Measurements from ENCODE around the gene KRTAP4-12.
"Not testable (repeated sequence)": the region's sequence is repeated elsewhere in the genome, so short reads cannot be mapped to it uniquely, and the experiment has no call there.

Gene KRTAP4-12

DNA sequence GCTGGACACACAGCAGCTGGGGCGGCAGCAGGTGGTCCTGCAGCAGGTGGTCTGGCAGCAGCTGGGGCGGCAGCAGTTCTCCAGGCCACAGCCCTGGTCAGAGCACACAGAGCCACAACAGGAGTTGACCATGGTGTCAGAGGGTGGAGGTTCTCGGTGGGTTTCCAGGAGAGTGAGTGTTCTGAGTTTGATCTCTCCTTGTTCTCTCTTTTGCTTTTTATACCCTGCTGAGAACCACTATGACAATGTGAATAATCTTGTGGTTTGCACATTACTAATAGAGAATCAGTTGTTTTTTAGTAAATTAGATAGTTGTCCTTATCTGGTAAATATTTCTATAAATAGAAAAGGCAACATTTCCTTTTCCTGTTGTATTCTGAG is at the start of gene KRTAP4-12:
KRTAP4-12 (minus strand) TSS at position 192 of the 381 bp plus-strand sequence; CDS start at position 132, 60 bp downstream.
- not testable (repeated sequence) for H3K4me1 ChIP-seq (ENCODE audit: control insufficient read depth in 1 of 2, insufficient read depth in 2 of 2, low read length in 2 of 2); H3K9me3 ChIP-seq (ENCODE audit: control insufficient read depth in 1 of 2, low read length in 2 of 2); H3K27ac ChIP-seq (ENCODE audit: low read depth, low read length); H3K4me3 ChIP-seq (ENCODE audit: low read depth in 1 of 2, low read length in 2 of 2); H3K9ac ChIP-seq (ENCODE audit: low read depth in 1 of 2, low read length in 2 of 2); H3K27me3 ChIP-seq (ENCODE audit: control insufficient read depth in 1 of 2, insufficient read depth in 2 of 2, low read length in 2 of 2); H3K36me3 ChIP-seq (ENCODE audit: control insufficient read depth in 1 of 2, insufficient read depth in 2 of 2, low read length in 2 of 2)

- H3K9me3 ChIP-seq (ENCODE audit: control insufficient read depth in 1 of 2, low read length in 2 of 2) = no peaks in the 10 kb centered on the region
- H3K27ac ChIP-seq (ENCODE audit: low read depth, low read length) = no peak overlapping the region
- no peaks in the 10 kb centered on the region for H3K36me3 ChIP-seq (ENCODE audit: control insufficient read depth in 1 of 2, insufficient read depth in 2 of 2, low read length in 2 of 2)
- H3K4me3 ChIP-seq (ENCODE audit: low read depth in 1 of 2, low read length in 2 of 2) = no peak overlapping the region
- no peak overlapping the region for H3K9ac ChIP-seq (ENCODE audit: low read depth in 1 of 2, low read length in 2 of 2)
- H3K27me3 ChIP-seq (ENCODE audit: control insufficient read depth in 1 of 2, insufficient read depth in 2 of 2, low read length in 2 of 2) = peaks cover 4 to 15% of the 10 kb centered on the region in 2 donors
- H3K4me1 ChIP-seq (ENCODE audit: control insufficient read depth in 1 of 2, insufficient read depth in 2 of 2, low read length in 2 of 2) = no peaks in the 10 kb centered on the region
Measured at GRCh38 chr17:41171886-41172285, 47.9 kb upstream of the KRTAP4-12 start.

DNA sequence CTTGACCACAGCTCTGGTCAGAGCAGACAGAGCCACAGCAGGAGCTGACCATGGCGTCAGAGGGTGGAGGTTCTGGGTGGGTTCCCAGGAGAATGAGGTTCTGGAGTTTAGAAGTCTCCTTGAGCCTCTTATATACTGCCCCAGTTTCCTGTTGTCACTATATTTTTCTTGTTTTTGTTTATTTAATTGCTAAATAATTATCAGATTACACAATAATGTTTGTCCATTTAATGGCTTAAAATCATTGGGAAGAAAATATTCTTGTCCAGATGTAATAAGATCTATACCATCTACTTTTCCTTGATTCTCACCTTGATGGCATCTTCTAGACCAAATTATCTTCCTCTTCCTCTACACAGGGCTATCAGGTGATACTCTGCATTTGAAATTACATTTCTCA is 44.1 kb upstream of the KRTAP4-12 start, which contains the start of gene KRTAP4-3:
KRTAP4-3 (minus strand) TSS at position 101 of the 400 bp plus-strand sequence; CDS start at position 52, 49 bp downstream.
- Histone ChIP-seq H3K9me3 (ENCODE audit: control insufficient read depth in 1 of 2, low read length in 2 of 2) (no peaks in the 10 kb centered on the region), H3K36me3 (ENCODE audit: control insufficient read depth in 1 of 2, insufficient read depth in 2 of 2, low read length in 2 of 2) (no peaks in the 10 kb centered on the region), H3K4me1 (ENCODE audit: control insufficient read depth in 1 of 2, insufficient read depth in 2 of 2, low read length in 2 of 2) (no peaks in the 10 kb centered on the region), H3K27ac (ENCODE audit: low read depth, low read length) (no peak within 1 kb of the TSS), H3K9ac (ENCODE audit: low read depth in 1 of 2, low read length in 2 of 2) (no peak within 1 kb of the TSS), H3K4me3 (ENCODE audit: low read depth in 1 of 2, low read length in 2 of 2) (no peak within 1 kb of the TSS), H3K27me3 (ENCODE audit: control insufficient read depth in 1 of 2, insufficient read depth in 2 of 2, low read length in 2 of 2) (peaks cover 0 to 6% of the 10 kb centered on the region in 2 donors)

DNA sequence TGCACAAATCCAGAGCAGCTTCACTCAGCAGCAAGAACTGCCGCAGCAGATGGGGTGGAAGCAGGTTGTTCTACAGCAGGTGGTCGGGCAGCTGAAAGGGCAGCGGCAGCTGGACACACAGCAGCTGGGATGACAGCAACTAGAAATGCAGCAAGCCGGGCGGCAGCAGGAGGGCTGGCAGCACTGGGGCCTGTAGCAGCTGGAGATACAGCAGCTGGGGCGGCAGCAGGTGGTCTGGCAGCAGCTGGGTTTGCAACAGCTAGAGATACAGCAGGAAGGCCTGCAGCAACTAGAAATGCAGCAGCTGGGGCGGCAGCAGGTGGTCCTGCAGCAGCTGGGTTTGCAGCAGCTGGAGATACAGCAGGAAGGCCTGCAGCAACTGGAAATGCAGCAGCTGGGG is 43.6 kb upstream of the KRTAP4-12 start:
- Histone ChIP-seq H3K4me3 (ENCODE audit: low read depth in 1 of 2, low read length in 2 of 2) (no peak overlapping the region), H3K9ac (ENCODE audit: low read depth in 1 of 2, low read length in 2 of 2) (no peak overlapping the region), H3K4me1 (ENCODE audit: control insufficient read depth in 1 of 2, insufficient read depth in 2 of 2, low read length in 2 of 2) (no peaks in the 10 kb centered on the region)

DNA sequence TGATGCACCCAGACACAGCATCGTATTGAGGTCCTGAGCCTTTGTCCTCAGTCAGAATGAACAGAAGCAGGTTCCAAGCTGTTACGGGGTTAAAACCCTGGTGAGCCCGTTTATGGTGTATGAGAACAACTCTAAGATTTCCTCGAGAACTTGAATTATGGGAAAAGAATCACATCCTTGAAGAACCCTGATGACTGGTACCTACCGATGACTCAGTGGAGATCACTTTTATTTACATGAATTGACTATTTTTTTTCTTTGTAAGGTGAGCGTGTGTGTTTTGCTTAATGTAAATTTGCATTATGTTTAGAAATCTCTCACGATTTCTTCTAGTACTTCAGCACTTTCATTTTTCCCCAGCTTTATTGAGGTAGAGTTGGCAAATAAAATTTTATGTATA is 39.8 kb upstream of the KRTAP4-12 start:
- Histone ChIP-seq H3K4me1 (ENCODE audit: control insufficient read depth in 1 of 2, insufficient read depth in 2 of 2, low read length in 2 of 2) (no peaks in the 10 kb centered on the region), H3K27ac (ENCODE audit: low read depth, low read length) (no peak overlapping the region), H3K9me3 (ENCODE audit: control insufficient read depth in 1 of 2, low read length in 2 of 2) (no peaks in the 10 kb centered on the region), H3K27me3 (ENCODE audit: control insufficient read depth in 1 of 2, insufficient read depth in 2 of 2, low read length in 2 of 2) (peaks cover 0 to 3% of the 10 kb centered on the region in 2 donors), H3K4me3 (ENCODE audit: low read depth in 1 of 2, low read length in 2 of 2) (no peak overlapping the region), H3K9ac (ENCODE audit: low read depth in 1 of 2, low read length in 2 of 2) (no peak overlapping the region), H3K36me3 (ENCODE audit: control insufficient read depth in 1 of 2, insufficient read depth in 2 of 2, low read length in 2 of 2) (no peaks in the 10 kb centered on the region)

More for the DNA sequence above, 43.6 kb upstream of the KRTAP4-12 start:
- H3K27me3 ChIP-seq (ENCODE audit: control insufficient read depth in 1 of 2, insufficient read depth in 2 of 2, low read length in 2 of 2) = peaks cover 0 to 6% of the 10 kb centered on the region in 2 donors
- no peaks in the 10 kb centered on the region for H3K36me3 ChIP-seq (ENCODE audit: control insufficient read depth in 1 of 2, insufficient read depth in 2 of 2, low read length in 2 of 2)
- H3K9me3 ChIP-seq (ENCODE audit: control insufficient read depth in 1 of 2, low read length in 2 of 2) = no peaks in the 10 kb centered on the region
- no peak overlapping the region for H3K27ac ChIP-seq (ENCODE audit: low read depth, low read length)

DNA sequence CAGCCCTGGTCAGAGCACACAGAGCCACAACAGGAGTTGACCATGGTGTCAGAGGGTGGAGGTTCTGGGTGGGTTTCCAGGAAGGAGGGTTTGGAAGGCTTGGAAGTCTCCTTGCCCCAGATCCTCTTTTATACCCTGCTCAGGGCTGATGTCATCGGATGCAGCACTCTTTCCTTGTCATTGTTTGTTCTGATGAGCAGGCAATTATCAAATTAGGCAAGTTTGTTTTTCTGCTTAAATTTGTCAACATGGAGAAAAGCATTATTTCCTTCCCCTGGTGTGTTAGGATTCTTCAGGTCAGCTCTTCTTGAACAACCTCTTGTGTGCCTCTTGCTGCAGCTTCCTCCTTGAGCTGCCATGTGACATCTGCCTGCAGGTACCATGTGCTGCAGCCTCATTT is 36.7 kb upstream of the KRTAP4-12 start, which contains the start of gene KRTAP4-4:
KRTAP4-4 (minus strand) TSS at position 101 of the 400 bp plus-strand sequence; CDS start at position 44, 57 bp downstream.
- no peaks in the 10 kb centered on the region for H3K4me1 ChIP-seq (ENCODE audit: control insufficient read depth in 1 of 2, insufficient read depth in 2 of 2, low read length in 2 of 2)
- H3K27me3 ChIP-seq (ENCODE audit: control insufficient read depth in 1 of 2, insufficient read depth in 2 of 2, low read length in 2 of 2) = peaks cover 0 to 4% of the 10 kb centered on the region in 2 donors
- no peak within 1 kb of the TSS for H3K27ac ChIP-seq (ENCODE audit: low read depth, low read length)
- H3K36me3 ChIP-seq (ENCODE audit: control insufficient read depth in 1 of 2, insufficient read depth in 2 of 2, low read length in 2 of 2) = no peaks in the 10 kb centered on the region
- H3K9ac ChIP-seq (ENCODE audit: low read depth in 1 of 2, low read length in 2 of 2) = no peak within 1 kb of the TSS
- H3K9me3 ChIP-seq (ENCODE audit: control insufficient read depth in 1 of 2, low read length in 2 of 2) = no peaks in the 10 kb centered on the region
- no peak within 1 kb of the TSS for H3K4me3 ChIP-seq (ENCODE audit: low read depth in 1 of 2, low read length in 2 of 2)

DNA sequence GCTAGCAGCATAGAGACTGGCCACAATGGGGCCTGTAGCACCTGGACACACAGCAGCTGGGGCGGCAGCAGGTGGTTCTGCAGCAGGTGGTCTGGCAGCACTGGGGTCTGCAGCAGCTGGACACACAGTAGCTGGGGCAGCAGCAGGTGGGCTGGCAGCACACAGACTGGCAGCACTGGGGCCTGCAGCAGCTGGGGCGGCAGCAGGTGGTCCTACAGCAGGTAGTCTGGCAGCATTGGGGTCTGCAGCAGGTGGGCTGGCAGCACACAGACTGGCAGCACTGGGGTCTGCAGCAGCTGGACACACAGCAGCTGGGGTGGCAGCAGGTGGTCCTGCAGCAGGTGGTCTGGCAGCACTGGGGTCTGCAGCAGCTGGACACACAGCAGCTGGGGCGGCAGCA is 36.2 kb upstream of the KRTAP4-12 start:
- H3K9me3 ChIP-seq (ENCODE audit: control insufficient read depth in 1 of 2, low read length in 2 of 2); H3K27ac ChIP-seq (ENCODE audit: low read depth, low read length); H3K4me3 ChIP-seq (ENCODE audit: low read depth in 1 of 2, low read length in 2 of 2); H3K9ac ChIP-seq (ENCODE audit: low read depth in 1 of 2, low read length in 2 of 2); H3K4me1 ChIP-seq (ENCODE audit: control insufficient read depth in 1 of 2, insufficient read depth in 2 of 2, low read length in 2 of 2); H3K36me3 ChIP-seq (ENCODE audit: control insufficient read depth in 1 of 2, insufficient read depth in 2 of 2, low read length in 2 of 2); H3K27me3 ChIP-seq (ENCODE audit: control insufficient read depth in 1 of 2, insufficient read depth in 2 of 2, low read length in 2 of 2): not testable (repeated sequence)

- no peak overlapping the region for H3K4me3 ChIP-seq (ENCODE audit: low read depth in 1 of 2, low read length in 2 of 2)
- no peaks in the 10 kb centered on the region for H3K9me3 ChIP-seq (ENCODE audit: control insufficient read depth in 1 of 2, low read length in 2 of 2)
- no peak overlapping the region for H3K27ac ChIP-seq (ENCODE audit: low read depth, low read length)
- peaks cover 0 to 4% of the 10 kb centered on the region in 2 donors for H3K27me3 ChIP-seq (ENCODE audit: control insufficient read depth in 1 of 2, insufficient read depth in 2 of 2, low read length in 2 of 2)
- H3K9ac ChIP-seq (ENCODE audit: low read depth in 1 of 2, low read length in 2 of 2) = no peak overlapping the region
- no peaks in the 10 kb centered on the region for H3K4me1 ChIP-seq (ENCODE audit: control insufficient read depth in 1 of 2, insufficient read depth in 2 of 2, low read length in 2 of 2)
- H3K36me3 ChIP-seq (ENCODE audit: control insufficient read depth in 1 of 2, insufficient read depth in 2 of 2, low read length in 2 of 2) = no peaks in the 10 kb centered on the region
Measured at GRCh38 chr17:41153856-41154255, 29.9 kb upstream of the KRTAP4-12 start.

- Histone ChIP-seq H3K27ac (ENCODE audit: low read depth, low read length) (no peak overlapping the region), H3K9me3 (ENCODE audit: control insufficient read depth in 1 of 2, low read length in 2 of 2) (no peaks in the 10 kb centered on the region), H3K36me3 (ENCODE audit: control insufficient read depth in 1 of 2, insufficient read depth in 2 of 2, low read length in 2 of 2) (no peaks in the 10 kb centered on the region), H3K4me3 (ENCODE audit: low read depth in 1 of 2, low read length in 2 of 2) (no peak overlapping the region), H3K9ac (ENCODE audit: low read depth in 1 of 2, low read length in 2 of 2) (no peak overlapping the region), H3K4me1 (ENCODE audit: control insufficient read depth in 1 of 2, insufficient read depth in 2 of 2, low read length in 2 of 2) (no peaks in the 10 kb centered on the region), H3K27me3 (ENCODE audit: control insufficient read depth in 1 of 2, insufficient read depth in 2 of 2, low read length in 2 of 2) (no peaks in the 10 kb centered on the region)
Measured at GRCh38 chr17:41151525-41151924, 27.5 kb upstream of the KRTAP4-12 start.

DNA sequence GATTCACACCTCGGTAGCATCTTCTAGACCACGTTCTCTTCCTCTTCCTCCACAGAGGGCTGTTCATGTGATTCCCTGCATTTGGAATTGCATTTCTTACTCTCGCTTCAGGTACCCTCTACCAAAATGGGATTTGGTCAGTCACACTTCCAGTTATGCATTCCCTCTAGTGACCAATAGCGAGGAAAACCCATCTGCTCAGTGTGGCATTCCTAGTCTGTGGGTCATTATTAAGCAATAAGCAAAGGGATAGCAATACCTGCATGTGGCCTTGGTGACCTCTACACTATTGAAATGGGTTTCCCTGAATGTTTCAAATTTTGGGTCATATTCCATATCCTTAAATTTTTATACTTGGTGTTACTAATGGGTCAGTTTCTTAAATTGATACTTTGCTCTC is 26.0 kb upstream of the KRTAP4-12 start:
- no peak overlapping the region for H3K9ac ChIP-seq (ENCODE audit: low read depth in 1 of 2, low read length in 2 of 2)
- no peaks in the 10 kb centered on the region for H3K27me3 ChIP-seq (ENCODE audit: control insufficient read depth in 1 of 2, insufficient read depth in 2 of 2, low read length in 2 of 2)
- no peaks in the 10 kb centered on the region for H3K4me1 ChIP-seq (ENCODE audit: control insufficient read depth in 1 of 2, insufficient read depth in 2 of 2, low read length in 2 of 2)
- no peak overlapping the region for H3K27ac ChIP-seq (ENCODE audit: low read depth, low read length)
- no peaks in the 10 kb centered on the region for H3K36me3 ChIP-seq (ENCODE audit: control insufficient read depth in 1 of 2, insufficient read depth in 2 of 2, low read length in 2 of 2)
- no peak overlapping the region for H3K4me3 ChIP-seq (ENCODE audit: low read depth in 1 of 2, low read length in 2 of 2)
- H3K9me3 ChIP-seq (ENCODE audit: control insufficient read depth in 1 of 2, low read length in 2 of 2) = no peaks in the 10 kb centered on the region

- Histone ChIP-seq H3K27me3 (ENCODE audit: control insufficient read depth in 1 of 2, insufficient read depth in 2 of 2, low read length in 2 of 2) (no peaks in the 10 kb centered on the region), H3K9ac (ENCODE audit: low read depth in 1 of 2, low read length in 2 of 2) (no peak within 1 kb of the TSS), H3K27ac (ENCODE audit: low read depth, low read length) (no peak within 1 kb of the TSS), H3K4me3 (ENCODE audit: low read depth in 1 of 2, low read length in 2 of 2) (no peak within 1 kb of the TSS), H3K36me3 (ENCODE audit: control insufficient read depth in 1 of 2, insufficient read depth in 2 of 2, low read length in 2 of 2) (no peaks in the 10 kb centered on the region), H3K4me1 (ENCODE audit: control insufficient read depth in 1 of 2, insufficient read depth in 2 of 2, low read length in 2 of 2) (no peaks in the 10 kb centered on the region), H3K9me3 (ENCODE audit: control insufficient read depth in 1 of 2, low read length in 2 of 2) (no peaks in the 10 kb centered on the region)
Measured at GRCh38 chr17:41149652-41149985, 25.6 kb upstream of the KRTAP4-12 start, which contains the start of gene KRTAP4-5. Gene KRTAP4-5, minus strand, starts transcription at chr17:41149825. Its CDS starts 58 bp downstream, at chr17:41149767.
